H1 (cell line): ENCODE measurements around the gene RAB11B. TPM values are rescaled to one million over a fixed set of nuclear protein-coding genes. Genes with fewer than 3 reads are reported as not detected.

ENCODE experiments used
- CTCF ChIA-PET: fragments of 300-600 bp; sonication (Branson Sonifier 250); formaldehyde crosslinking; loops from one replicate; lab custom pipeline; 2021; ENCODE audit not compliant: partially characterized antibody; lab: Charles Lee
- POLR2A ChIA-PET: fragments of 300-600 bp; sonication (Branson Sonifier 250); formaldehyde crosslinking; loops from one replicate; lab custom pipeline; 2021; ENCODE audit warnings: inconsistent platforms; ENCODE audit not compliant: partially characterized antibody; lab: Charles Lee
- DNase-seq, 2 experiments: peaks; one replicate each; pipeline versions ENCODE4 v3.0.0 to v3.0.0-alpha.2; 2010 to 2022; ENCODE audit warnings: low spot score in 2 of 2, low read depth in 1 of 2, mixed read lengths in 1 of 2
- FAIRE-seq: peaks from 2 replicates; lab custom pipeline; 2011; peaks lifted over from hg19 to GRCh38; lab: Jason Lieb, UNC
- H2AFZ ChIP-seq: 2 replicates; pipeline ENCODE4 v1.8.1; 2012; ENCODE audit warnings: low read length, inconsistent platforms
- H2AK5ac ChIP-seq: 2 replicates; pipeline ENCODE4 v1.6.1; 2013; ENCODE audit warnings: low read depth, low read length
- H2BK120ac ChIP-seq: replicated peaks from 2 replicates; pipeline ENCODE3; 2013; ENCODE audit warnings: low read depth, low read length, inconsistent platforms
- H2BK12ac ChIP-seq: 2 replicates; pipeline ENCODE4 v1.6.1; 2013; ENCODE audit warnings: low read depth, low read length
- H2BK15ac ChIP-seq: 2 replicates; pipeline ENCODE4 v1.6.1; 2013; ENCODE audit warnings: low read length
- H2BK20ac ChIP-seq: 2 replicates; pipeline ENCODE4 v1.6.1; 2013; ENCODE audit warnings: low read length
- H2BK5ac ChIP-seq: 2 replicates; pipeline ENCODE4 v1.6.1; 2013; ENCODE audit warnings: low read depth, low read length
- H3K14ac ChIP-seq: 2 replicates; pipeline ENCODE4 v1.6.1; 2013; ENCODE audit warnings: inconsistent platforms; ENCODE audit not compliant: insufficient read length
- H3K18ac ChIP-seq: 2 replicates; pipeline ENCODE4 v1.6.1; 2013; ENCODE audit warnings: low read length; ENCODE audit errors: extremely low read depth
- H3K23ac ChIP-seq: 2 replicates; pipeline ENCODE4 v1.6.1; 2013; ENCODE audit warnings: inconsistent platforms; ENCODE audit not compliant: insufficient read length
- H3K23me2 ChIP-seq: 2 replicates; pipeline ENCODE4 v1.6.1; 2013; ENCODE audit warnings: low read depth, low read length
- H3K27ac ChIP-seq: 2 replicates; pipeline ENCODE4 v1.6.1; 2011; ENCODE audit warnings: low read depth, low read length, inconsistent platforms
- H3K27me3 ChIP-seq, 4 experiments: replicated peaks in 1 of 4; 1 replicate in 1 of 4; 2 replicates in 3 of 4; pipeline versions ENCODE4 v1.6.1 to v1.8.1; 2011 to 2013; ENCODE audit warnings: low read length in 3 of 4, mild to moderate bottlenecking in 3 of 4, inconsistent platforms in 2 of 4, mixed read lengths in 2 of 4, moderate library complexity in 1 of 4; ENCODE audit not compliant: control insufficient read depth in 3 of 4, insufficient read depth in 3 of 4; ENCODE audit errors: extremely low read depth in 1 of 4
- H3K36me3 ChIP-seq, 4 experiments: 2 replicates each; pipeline versions ENCODE4 v1.6.1 to v1.8.1; 2011 to 2013; ENCODE audit warnings: mild to moderate bottlenecking in 4 of 4, low read length in 3 of 4, moderate library complexity in 2 of 4, control low read depth in 1 of 4, inconsistent platforms in 1 of 4; ENCODE audit not compliant: insufficient read depth in 4 of 4, control insufficient read depth in 2 of 4
- H3K4ac ChIP-seq: replicated peaks from 2 replicates; pipeline ENCODE3; 2013; ENCODE audit warnings: low read length, low read depth, mixed read lengths, inconsistent platforms; ENCODE audit not compliant: insufficient read length
- H3K4me1 ChIP-seq, 4 experiments: replicated peaks in 1 of 4; 1 replicate in 1 of 4; 2 replicates in 3 of 4; pipeline versions ENCODE4 v1.6.1 to v1.8.1; 2011 to 2013; ENCODE audit warnings: low read length in 3 of 4, inconsistent platforms in 2 of 4, mixed read lengths in 1 of 4; ENCODE audit not compliant: insufficient read depth in 4 of 4, control insufficient read depth in 3 of 4
- H3K4me2 ChIP-seq, 2 experiments: 2 replicates each; pipeline versions ENCODE4 v1.6.1 to v1.8.1; 2011 to 2013; ENCODE audit warnings: low read depth in 2 of 2, low read length in 2 of 2, control low read depth in 1 of 2, inconsistent platforms in 1 of 2, mild to moderate bottlenecking in 1 of 2; ENCODE audit not compliant: insufficient read depth in 1 of 2
- H3K4me3 ChIP-seq, 4 experiments: fragments of 200-600, 300-600 bp in 1 of 4; sonication (generic), shearing (Covaris generic), sonication (Bioruptor Twin) in 1 of 4; 2 replicates each; pipeline versions ENCODE4 v1.5.1 to v1.8.1; 2011 to 2016; ENCODE audit warnings: low read length in 4 of 4, low read depth in 3 of 4, control low read depth in 2 of 4, inconsistent platforms in 2 of 4, mild to moderate bottlenecking in 2 of 4, mixed read lengths in 1 of 4, moderate library complexity in 1 of 4; ENCODE audit not compliant: insufficient read depth in 2 of 4; ENCODE audit errors: extremely low read depth in 1 of 4
- H3K56ac ChIP-seq: replicated peaks from 2 replicates; pipeline ENCODE3; 2013; ENCODE audit warnings: low read depth, mild to moderate bottlenecking, mixed read lengths, low read length, inconsistent platforms; ENCODE audit not compliant: insufficient read length
- H3K79me1 ChIP-seq: 2 replicates; pipeline ENCODE4 v1.6.1; 2013; ENCODE audit warnings: low read depth, low read length, control low read depth
- H3K79me2 ChIP-seq, 2 experiments: 2 replicates each; pipeline versions ENCODE4 v1.6.1 to v1.8.1; 2012 to 2013; ENCODE audit warnings: low read length in 2 of 2, mild to moderate bottlenecking in 2 of 2, inconsistent platforms in 1 of 2; ENCODE audit not compliant: insufficient read depth in 2 of 2, control insufficient read depth in 1 of 2
- H3K9ac ChIP-seq, 4 experiments: replicated peaks in 1 of 4; 1 replicate in 1 of 4; 2 replicates in 3 of 4; pipeline versions ENCODE4 v1.6.1 to v1.8.1; 2011 to 2013; ENCODE audit warnings: low read depth in 3 of 4, low read length in 3 of 4, control low read depth in 2 of 4, mild to moderate bottlenecking in 2 of 4, moderate library complexity in 2 of 4, inconsistent platforms in 1 of 4; ENCODE audit errors: extremely low read depth in 1 of 4
- H3K9me3 ChIP-seq, 2 experiments: 2 replicates each; pipeline versions ENCODE4 v1.6.1 to v1.8.1; 2012 to 2013; ENCODE audit warnings: mild to moderate bottlenecking in 2 of 2, moderate library complexity in 2 of 2, control low read depth in 1 of 2, inconsistent platforms in 1 of 2, low read depth in 1 of 2, low read length in 1 of 2, mixed read lengths in 1 of 2; ENCODE audit not compliant: insufficient read depth in 2 of 2
- H4K20me1 ChIP-seq, 2 experiments: replicated peaks in 1 of 2; 2 replicates each; pipeline versions ENCODE3 to v1.8.1; 2011 to 2013; ENCODE audit warnings: inconsistent platforms in 2 of 2, low read length in 2 of 2, mild to moderate bottlenecking in 1 of 2; ENCODE audit not compliant: insufficient read depth in 2 of 2, control insufficient read depth in 1 of 2
- H4K5ac ChIP-seq: 2 replicates; pipeline ENCODE4 v1.6.1; 2013; ENCODE audit warnings: low read length, low read depth, mixed read lengths, inconsistent platforms; ENCODE audit not compliant: insufficient read length
- H4K8ac ChIP-seq: 2 replicates; pipeline ENCODE4 v1.8.0; 2013; ENCODE audit warnings: mild to moderate bottlenecking, moderate library complexity, low read length, inconsistent platforms; ENCODE audit not compliant: insufficient read depth; ENCODE audit errors: extremely low read depth
- H4K91ac ChIP-seq: replicated peaks from 2 replicates; pipeline ENCODE3; 2013; ENCODE audit warnings: low read length, mixed read lengths, inconsistent platforms; ENCODE audit not compliant: insufficient read length
- BACH1 ChIP-seq: IDR thresholded peaks from 2 replicates; pipeline ENCODE4 v1.6.1; 2012; ENCODE audit warnings: low read length, improper control_type of control experiment
- CREB1 ChIP-seq: IDR thresholded peaks from 2 replicates; pipeline ENCODE4 v1.6.1; 2012; ENCODE audit warnings: inconsistent platforms
- EP300 ChIP-seq, 2 experiments: IDR thresholded peaks; 1 replicate in 1 of 2; 2 replicates in 1 of 2; pipeline ENCODE4 v1.6.1; 2011 to 2012; ENCODE audit warnings: low read depth in 2 of 2, low read length in 2 of 2, mild to moderate bottlenecking in 2 of 2, borderline replicate concordance in 1 of 2, inconsistent platforms in 1 of 2, moderate library complexity in 1 of 2
- KDM1A ChIP-seq: fragments of 200-600, 300-600 bp; sonication (generic); IDR thresholded peaks from 2 replicates; pipeline ENCODE4 v1.7.1; 2016; ENCODE audit warnings: mild to moderate bottlenecking, low read length, borderline replicate concordance
- POLR2AphosphoS5 ChIP-seq: IDR thresholded peaks from 2 replicates; pipeline ENCODE4 v1.6.1; 2011; ENCODE audit warnings: low read depth, low read length
- SP4 ChIP-seq: IDR thresholded peaks from 2 replicates; pipeline ENCODE4 v1.6.1; 2012; ENCODE audit warnings: low read length, inconsistent platforms
- TAF7 ChIP-seq: optimal IDR thresholded peaks from 2 replicates; pipeline ENCODE3; 2011; ENCODE audit warnings: low read depth, mild to moderate bottlenecking, inconsistent platforms, low read length, moderate library complexity, borderline replicate concordance
- TCF12 ChIP-seq: IDR thresholded peaks from 2 replicates; pipeline ENCODE4 v1.6.1; 2011; ENCODE audit warnings: low read depth, mild to moderate bottlenecking, low read length
- TEAD4 ChIP-seq: IDR thresholded peaks from 2 replicates; pipeline ENCODE4 v1.6.1; 2012; ENCODE audit warnings: low read depth, low read length, inconsistent platforms, mixed read lengths
- WGBS, 2 experiments: shearing (Covaris generic) in 1 of 2; methylation state at CpG; one replicate each; pipeline versions ENCODE4 v1.1.6 to v1.1.7; 2013 to 2015; ENCODE audit warnings: low lambda C conversion rate in 2 of 2, mixed read lengths in 2 of 2, inconsistent platforms in 1 of 2, low coverage in 1 of 2, missing lambda C conversion rate in 1 of 2; ENCODE audit not compliant: insufficient replicate concordance in 2 of 2, insufficient coverage in 1 of 2, insufficient read length in 1 of 2; ENCODE audit errors: extremely low coverage in 1 of 2, missing lambda C conversion rate in 1 of 2; 5-methylcytosine and 5-hydroxymethylcytosine counted together
- polyA plus RNA-seq, 7 experiments: library from polyadenylated mRNA; depleted of rRNA in 3 of 7; stranded (reverse) in 5 of 7; unstranded in 2 of 7; fragments of >200 nt in 5 of 7; fragments of 200-250 nt in 2 of 7; gene quantifications; 1 replicate in 5 of 7; 2 replicates in 1 of 7; 4 replicates in 1 of 7; pipeline versions ENCODE4 v1.2.1 to v1.2.3, GENCODE V29; 2011 to 2013; ENCODE audit warnings: missing spikeins in 2 of 7, mixed read lengths in 2 of 7
- total RNA-seq: library from RNA; stranded (reverse); fragmentation: NEBNext Ultra II Directional; extraction: Animal tissue kit (Norgen Biotek cat#: 25700); gene quantifications from 2 replicates; pipeline ENCODE4 v1.2.1, GENCODE V29; 2021
- TF ChIP-seq, protein P1 (sequence below): IDR thresholded peaks from 2 replicates; pipeline ENCODE4 v1.6.1; 2012; ENCODE audit warnings: low read length, inconsistent platforms
- TF ChIP-seq, protein P2 (sequence below): IDR thresholded peaks from 2 replicates; pipeline ENCODE4 v1.6.1; 2011; ENCODE audit warnings: low read length, improper control_type of control experiment

The RAB11B gene
- total and polyA plus RNA-seq, 2 of the 8 experiments (the other 6 are each of a cell fraction or from before 2014, with no cell fraction given), result 50.2 to 85.8 TPM

DNA sequence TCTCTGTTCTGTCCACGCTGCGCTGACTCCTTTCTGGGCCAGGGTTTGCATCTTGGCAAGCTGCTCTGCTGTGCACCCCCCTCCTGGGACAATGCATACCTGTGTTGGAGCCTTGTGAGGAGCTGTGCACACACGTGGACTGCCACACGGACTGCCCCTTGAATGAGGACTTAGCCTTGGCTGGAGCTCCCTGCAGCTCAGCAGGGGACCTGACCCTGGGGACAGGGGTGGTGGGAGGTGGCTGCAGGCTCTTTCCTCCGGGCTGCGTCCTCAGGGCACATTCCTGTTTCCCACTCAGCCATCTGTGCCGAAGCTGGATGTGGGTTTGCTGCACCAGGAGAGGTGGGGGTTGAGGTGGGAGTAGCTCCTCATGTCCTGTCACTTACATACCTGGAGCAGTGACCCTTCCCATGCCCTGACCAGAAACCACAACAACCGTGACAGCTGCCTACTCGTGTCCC lies 8.2 kb downstream of the RAB11B start:
- Histone ChIP-seq H3K36me3 (peaks cover 0 to 9% (median 5%) of the 10 kb centered on the region in 4 experiments; a peak in 5 of 8 replicates), H2BK15ac (no peak overlapping the region), H3K4me3 (no peak overlapping the region), H3K4me2 (no peak overlapping the region), H3K56ac (no peak overlapping the region), H3K23ac (no peak overlapping the region), H4K91ac (no peak overlapping the region), H3K18ac (no peak overlapping the region), H2BK5ac (peak overlapping the region; percentile 71), H3K27ac (no peak overlapping the region), H2AK5ac (no peak overlapping the region; the same call in 1 of the 2 replicates), H2BK12ac (no peak overlapping the region), H3K9me3 (no peaks in the 10 kb centered on the region), H4K20me1 (peaks cover 5 to 36% of the 10 kb centered on the region in 2 experiments), H3K27me3 (no peaks in the 10 kb centered on the region), H2AFZ (no peak overlapping the region), H2BK120ac (no peak overlapping the region), H3K9ac (no peak overlapping the region), H4K5ac (no peak overlapping the region), H3K14ac (no peak overlapping the region), H3K23me2 (no peaks in the 10 kb centered on the region), H3K4ac (no peak overlapping the region), H2BK20ac (no peak overlapping the region), H3K79me2 (peaks cover 0 to 51% of the 10 kb centered on the region in 2 experiments; a peak in 2 of 4 replicates), H3K79me1 (peaks cover 24% of the 10 kb centered on the region), H3K4me1 (no peaks in the 10 kb centered on the region; a peak in 3 of 7 replicates), H4K8ac (peak overlapping the region; percentile 38; the same call in 1 of the 2 replicates)
- POLR2A ChIA-PET, result interaction anchor here (0.7 to 1.8 kb wide), 9 partner anchors 9 to 93 kb away, joined by 3 to 6 read pairs (median 3); partner anchors contain the start of gene RAB11B
- WGBS, 2 experiments, result 81% methylated on average over 9 of the region's 9 CpGs; no CpG with 5 or more reads in 1 of the 2 experiments
- FAIRE-seq (no peak), DNase-seq (no peak)
- CTCF ChIA-PET, result interaction anchor here (0.6 to 2.9 kb wide), 12 partner anchors 10 to 1243 kb away, joined by 3 to 39 read pairs (median 3); no protein-coding TSS in a partner anchor
- TF ChIP-seq, protein P1, sequence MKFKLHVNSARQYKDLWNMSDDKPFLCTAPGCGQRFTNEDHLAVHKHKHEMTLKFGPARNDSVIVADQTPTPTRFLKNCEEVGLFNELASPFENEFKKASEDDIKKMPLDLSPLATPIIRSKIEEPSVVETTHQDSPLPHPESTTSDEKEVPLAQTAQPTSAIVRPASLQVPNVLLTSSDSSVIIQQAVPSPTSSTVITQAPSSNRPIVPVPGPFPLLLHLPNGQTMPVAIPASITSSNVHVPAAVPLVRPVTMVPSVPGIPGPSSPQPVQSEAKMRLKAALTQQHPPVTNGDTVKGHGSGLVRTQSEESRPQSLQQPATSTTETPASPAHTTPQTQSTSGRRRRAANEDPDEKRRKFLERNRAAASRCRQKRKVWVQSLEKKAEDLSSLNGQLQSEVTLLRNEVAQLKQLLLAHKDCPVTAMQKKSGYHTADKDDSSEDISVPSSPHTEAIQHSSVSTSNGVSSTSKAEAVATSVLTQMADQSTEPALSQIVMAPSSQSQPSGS, result no peak
- TF ChIP-seq KDM1A, result no peak
- TF ChIP-seq POLR2AphosphoS5, result no peak
- TF ChIP-seq EP300 (IDR thresholded peaks at IDR 0.05; ENCODE audit: borderline replicate concordance in 1 of 2, low read depth in 2 of 2, low read length in 2 of 2), result no peak
- no peak for TF ChIP-seq CREB1
- TF ChIP-seq SP4, result no peak
- TF ChIP-seq TEAD4, result no peak
- TF ChIP-seq BACH1, result no peak
- no peak for TF ChIP-seq TAF7
- no peak for TF ChIP-seq TCF12
- TF ChIP-seq, protein P2, sequence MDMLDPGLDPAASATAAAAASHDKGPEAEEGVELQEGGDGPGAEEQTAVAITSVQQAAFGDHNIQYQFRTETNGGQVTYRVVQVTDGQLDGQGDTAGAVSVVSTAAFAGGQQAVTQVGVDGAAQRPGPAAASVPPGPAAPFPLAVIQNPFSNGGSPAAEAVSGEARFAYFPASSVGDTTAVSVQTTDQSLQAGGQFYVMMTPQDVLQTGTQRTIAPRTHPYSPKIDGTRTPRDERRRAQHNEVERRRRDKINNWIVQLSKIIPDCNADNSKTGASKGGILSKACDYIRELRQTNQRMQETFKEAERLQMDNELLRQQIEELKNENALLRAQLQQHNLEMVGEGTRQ, result no peak
